Measurements from ENCODE around the gene RFNG.

The RFNG gene

GRCh38 chr17:82058230-82058854 is 6.7 kb upstream of the RFNG start:
- peak; percentile 12 for DNase-seq (ENCODE audit: extremely low read depth, insufficient read length)
- no peaks in the 10 kb centered on the region for H3K27me3 ChIP-seq (replicated peaks; ENCODE audit: control insufficient read depth, insufficient read depth, low read length)
- no peak for TF ChIP-seq CTCF (IDR thresholded peaks at IDR 0.05; ENCODE audit: insufficient read depth, low read length, poor library complexity, severe bottlenecking)
- H3K36me3 ChIP-seq (ENCODE audit: control insufficient read depth, insufficient read depth, low read length): peaks cover 55% of the 10 kb centered on the region
- no peak overlapping the region for H3K4me3 ChIP-seq (replicated peaks; ENCODE audit: low read depth, low read length)

- no peaks in the 10 kb centered on the region for H3K27me3 ChIP-seq (replicated peaks; ENCODE audit: control insufficient read depth, insufficient read depth, low read length)
- peaks cover 46% of the 10 kb centered on the region for H3K36me3 ChIP-seq (ENCODE audit: control insufficient read depth, insufficient read depth, low read length)
- DNase-seq (ENCODE audit: extremely low read depth, insufficient read length): peak; percentile 20
- TF ChIP-seq CTCF (IDR thresholded peaks at IDR 0.05; ENCODE audit: insufficient read depth, low read length, poor library complexity, severe bottlenecking): no peak
- no peak overlapping the region for H3K4me3 ChIP-seq (replicated peaks; ENCODE audit: low read depth, low read length)
Observed at GRCh38 chr17:82056729-82057621, 5.4 kb upstream of the RFNG start.

GRCh38 chr17:82055965-82056728 is 4.5 kb upstream of the RFNG start:
- no peaks in the 10 kb centered on the region for H3K27me3 ChIP-seq (replicated peaks; ENCODE audit: control insufficient read depth, insufficient read depth, low read length)
- no peak for TF ChIP-seq CTCF (IDR thresholded peaks at IDR 0.05; ENCODE audit: insufficient read depth, low read length, poor library complexity, severe bottlenecking)
- peaks cover 42% of the 10 kb centered on the region for H3K36me3 ChIP-seq (ENCODE audit: control insufficient read depth, insufficient read depth, low read length)
- H3K4me3 ChIP-seq (replicated peaks; ENCODE audit: low read depth, low read length): no peak overlapping the region
- peak; percentile 18 for DNase-seq (ENCODE audit: extremely low read depth, insufficient read length)

- Histone ChIP-seq H3K36me3 (ENCODE audit: control insufficient read depth, insufficient read depth, low read length) (peaks cover 34% of the 10 kb centered on the region), H3K4me3 (replicated peaks; ENCODE audit: low read depth, low read length) (no peak overlapping the region), H3K27me3 (replicated peaks; ENCODE audit: control insufficient read depth, insufficient read depth, low read length) (no peaks in the 10 kb centered on the region)
- TF ChIP-seq CTCF (IDR thresholded peaks at IDR 0.05; ENCODE audit: insufficient read depth, low read length, poor library complexity, severe bottlenecking): no peak
- DNase-seq (ENCODE audit: extremely low read depth, insufficient read length): peak; percentile 15
Observed at GRCh38 chr17:82055023-82055964, 3.7 kb upstream of the RFNG start.

Measured in GM06990 (cell line).